GM21515 (cell line): ENCODE measurements around the gene CD52.

Experiments
- ATAC-seq: cut with Tn5 transposase; IDR thresholded peaks from one replicate; pipeline ENCODE4 v1.9.1; 2021; ENCODE audit not compliant: unreplicated experiment

CD52 gene

GRCh38 chr1:26317612-26318337 is at the start of gene CD52:
Gene CD52 (plus strand): TSS chr1:26317958. CDS start chr1:26318018, 60 bp downstream.
- peak; percentile 40 for ATAC-seq

- no peak for ATAC-seq
Observed at GRCh38 chr1:26268290-26269197, 49.2 kb upstream of the CD52 start.

- no peak for ATAC-seq
Observed at GRCh38 chr1:26269198-26269550, 48.6 kb upstream of the CD52 start.

- no peak for ATAC-seq
Observed at GRCh38 chr1:26274801-26275425, 42.8 kb upstream of the CD52 start.

- ATAC-seq, result no peak
Observed at GRCh38 chr1:26275580-26276431, 42.0 kb upstream of the CD52 start.

GRCh38 chr1:26276432-26276838 is 41.3 kb upstream of the CD52 start:
- ATAC-seq, result no peak

GRCh38 chr1:26277261-26277661 is 40.5 kb upstream of the CD52 start:
- ATAC-seq, result no peak

- ATAC-seq, result no peak
Observed at GRCh38 chr1:26277719-26278118, 40.0 kb upstream of the CD52 start.

GRCh38 chr1:26278303-26278702 is 39.5 kb upstream of the CD52 start:
- ATAC-seq, result no peak

GRCh38 chr1:26278724-26279455 is 38.9 kb upstream of the CD52 start:
- ATAC-seq, result no peak

- ATAC-seq, result peak; percentile 51
Observed at GRCh38 chr1:26279456-26280332, 38.1 kb upstream of the CD52 start, which contains the start of gene SH3BGRL3. Gene SH3BGRL3 (plus strand): TSS chr1:26280086. CDS start chr1:26280156, 70 bp downstream.

GRCh38 chr1:26280333-26281042 is 37.3 kb upstream of the CD52 start:
- ATAC-seq, result peak; percentile 2

GRCh38 chr1:26281091-26281958 is 36.4 kb upstream of the CD52 start:
- no peak for ATAC-seq

- no peak for ATAC-seq
Observed at GRCh38 chr1:26281971-26282370, 35.8 kb upstream of the CD52 start.

GRCh38 chr1:26282401-26282918 is 35.3 kb upstream of the CD52 start:
- no peak for ATAC-seq

GRCh38 chr1:26283279-26283853 is 34.4 kb upstream of the CD52 start:
- no peak for ATAC-seq
